Heart right ventricle (tissue), 16 donors: ENCODE results near the gene RALGPS1. TPM values are rescaled to one million over a fixed set of nuclear protein-coding genes. Genes with fewer than 3 reads are reported as not detected.
A peak's percentile ranks its signal among the peaks of the same experiment; 100 is the strongest.

Experiments used
- ATAC-seq, 8 donors: fragments of 200-7000 bp; cut with Tn5 transposase; one replicate each; pipeline ENCODE4 v1.9.1; 2020; ENCODE audit warnings: mild to moderate bottlenecking in 8 of 8, moderate library complexity in 8 of 8, moderate number of reproducible peaks in 1 of 8
- DNase-seq, 2 donors: peaks; one replicate each; pipeline ENCODE4 v3.0.0-alpha.2; 2020
- H3K27ac ChIP-seq, 10 donors: fragments of 200-600 bp; sonication (generic) in 2 of 10; one replicate each; pipeline versions ENCODE4 v1.5.0 to v1.8.0; 2020 to 2022; ENCODE audit warnings: mild to moderate bottlenecking in 3 of 10
- H3K27me3 ChIP-seq, 7 donors: fragments of 200-600 bp; one replicate each; pipeline ENCODE4 v1.8.0; 2021 to 2022; ENCODE audit warnings: mild to moderate bottlenecking in 2 of 7
- H3K36me3 ChIP-seq, 9 donors: fragments of 200-600 bp; sonication (generic) in 1 of 9; one replicate each; pipeline versions ENCODE4 v1.5.0 to v1.8.0; 2020 to 2022; ENCODE audit warnings: mild to moderate bottlenecking in 2 of 9
- H3K4me1 ChIP-seq, 9 donors: fragments of 200-600 bp; sonication (generic) in 1 of 9; one replicate each; pipeline versions ENCODE4 v1.5.0 to v1.8.0; 2020 to 2022; ENCODE audit warnings: mild to moderate bottlenecking in 4 of 9
- H3K4me3 ChIP-seq, 10 donors: fragments of 200-600 bp; sonication (generic) in 2 of 10; one replicate each; pipeline versions ENCODE4 v1.5.0 to v1.8.0; 2020 to 2022; ENCODE audit warnings: mild to moderate bottlenecking in 7 of 10, moderate library complexity in 2 of 10
- H3K9me3 ChIP-seq, 11 donors: fragments of 200-600 bp in 10 of 11; sonication (generic) in 2 of 11; one replicate each; pipeline versions ENCODE4 v1.5.0 to v1.8.0; 2013 to 2022; ENCODE audit warnings: mild to moderate bottlenecking in 2 of 11, control low read depth in 1 of 11, moderate library complexity in 1 of 11
- WGBS, 2 donors: extraction: QIAGEN DNeasy Blood & Tissue Kit; methylation state at CpG; one replicate each; pipeline ENCODE4 v1.1.7; 2013; ENCODE audit warnings: inconsistent platforms in 1 of 2; 5-methylcytosine and 5-hydroxymethylcytosine counted together
- intact Hi-C, 10 donors: fragments of 100-400 bp; cut with DNase I; formaldehyde crosslinking; loops; one replicate each; pipeline versions ENCODE4 v1.11.1 to v1.14.2; 2022
- polyA plus RNA-seq, 2 donors: library from polyadenylated mRNA; stranded (reverse); fragments of 200-250 nt; gene quantifications; one replicate each; pipeline ENCODE4 v1.2.3, GENCODE V29; 2013
- total RNA-seq, 10 donors: library from RNA; stranded (reverse); fragmentation: NEBNext Ultra II Directional in 3 of 10; extraction: Animal tissue kit (Norgen Biotek cat#: 25700) in 3 of 10; gene quantifications; one replicate each; pipeline versions ENCODE4 v1.2.1 to v1.2.4, GENCODE V29; 2021 to 2023
- TF ChIP-seq, protein P1 (sequence below), 9 donors: fragments of 200-600 bp; sonication (generic) in 2 of 9; IDR thresholded peaks; one replicate each; pipeline versions ENCODE4 v1.5.0 to v1.8.0; 2021 to 2022; ENCODE audit warnings: antibody characterized with exemption in 9 of 9, mild to moderate bottlenecking in 5 of 9, moderate library complexity in 1 of 9
- donor health status: Arrhythmogenic right ventricular cardiomyopathy.
- donor health status: ischemic (EF 13 %, LVEDD 7.1; RV severe dilation, severe dysfunction).
- donor health status: healthy with polysubstance abuse.
- donor health status: DM: no; HTN: yes; CAD: no.
- donor health status: DM: no; HTN: no; CAD: no.
- donor health status: ischemic (EF 25% LVEDD 6.9; RV normal size, moderate dysfunction).
- donor health status: ischemic (EF 25% LVEDD 5.7; RV mildly dilated, moderate dysfunction).
- donor health status: healthy.
- donor health status: DM: yes; HTN: yes; CAD: no.
- donor health status: Ischemic cardiomyopathy.
- donor health status: ischemic (EF 35%, LVEDD 5.7; RV mildly dilated, moderate dysfunction).
- donor health status: nonischemic (EF 11% LVEDD 7.7; RV severe dilation, severe dysfunction).
- donor health status: DM: yes; HTN: yes; CAD: no.
- donor health status: PGD.
- donor health status: ischemic (EF 29% LVEDD 5.4; RV normal size, mild dysfunction).
- donor health status: nonischemic (EF 23%, LVEDD 6.1; RV moderate dilation, normal function).

Gene RALGPS1
- total and polyA plus RNA-seq, 12 donors: 4.2 to 25.0 (median 16.8) TPM

DNA sequence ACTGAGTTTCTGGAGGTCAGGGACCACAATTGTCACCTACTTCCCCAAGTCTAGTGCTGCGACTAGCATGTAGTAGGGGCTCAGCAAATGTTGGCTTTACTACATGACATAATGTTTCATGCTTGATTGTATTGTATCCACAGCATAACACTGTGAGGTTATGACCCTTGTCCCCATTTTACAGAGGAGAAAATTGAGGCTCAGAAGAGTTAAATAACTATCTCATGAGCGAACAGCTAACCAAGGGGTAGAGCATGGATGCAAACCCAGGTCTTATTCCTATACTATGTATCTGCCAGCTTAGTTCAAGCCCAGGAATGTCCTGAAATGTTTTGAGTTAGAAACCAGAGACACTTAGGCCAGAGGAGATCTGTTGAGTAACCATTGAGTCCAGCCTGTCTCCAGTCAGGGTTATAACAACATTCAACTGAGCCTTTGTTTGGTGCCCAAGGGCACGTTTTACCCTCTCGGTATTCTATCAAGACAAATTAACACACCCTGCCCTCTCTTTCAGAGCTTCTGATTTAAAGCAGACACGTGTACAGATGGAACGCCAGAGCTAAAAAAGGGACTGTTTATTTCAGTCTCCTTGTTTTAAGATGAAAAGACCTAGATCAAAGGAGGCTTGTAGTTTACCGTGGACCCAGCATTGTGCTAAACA lies 191.4 kb downstream of the RALGPS1 start:
- peaks cover 0 to 78% (median 21%) of the 10 kb centered on the region in 9 donors for H3K36me3 ChIP-seq
- H3K27ac ChIP-seq: peak overlapping the region in 8 of 10 donors; percentile 18 to 64 (median 42)
- peaks cover 4 to 84% (median 59%) of the 10 kb centered on the region in 9 donors for H3K4me1 ChIP-seq
- no peak for DNase-seq
- TF ChIP-seq, protein P1, sequence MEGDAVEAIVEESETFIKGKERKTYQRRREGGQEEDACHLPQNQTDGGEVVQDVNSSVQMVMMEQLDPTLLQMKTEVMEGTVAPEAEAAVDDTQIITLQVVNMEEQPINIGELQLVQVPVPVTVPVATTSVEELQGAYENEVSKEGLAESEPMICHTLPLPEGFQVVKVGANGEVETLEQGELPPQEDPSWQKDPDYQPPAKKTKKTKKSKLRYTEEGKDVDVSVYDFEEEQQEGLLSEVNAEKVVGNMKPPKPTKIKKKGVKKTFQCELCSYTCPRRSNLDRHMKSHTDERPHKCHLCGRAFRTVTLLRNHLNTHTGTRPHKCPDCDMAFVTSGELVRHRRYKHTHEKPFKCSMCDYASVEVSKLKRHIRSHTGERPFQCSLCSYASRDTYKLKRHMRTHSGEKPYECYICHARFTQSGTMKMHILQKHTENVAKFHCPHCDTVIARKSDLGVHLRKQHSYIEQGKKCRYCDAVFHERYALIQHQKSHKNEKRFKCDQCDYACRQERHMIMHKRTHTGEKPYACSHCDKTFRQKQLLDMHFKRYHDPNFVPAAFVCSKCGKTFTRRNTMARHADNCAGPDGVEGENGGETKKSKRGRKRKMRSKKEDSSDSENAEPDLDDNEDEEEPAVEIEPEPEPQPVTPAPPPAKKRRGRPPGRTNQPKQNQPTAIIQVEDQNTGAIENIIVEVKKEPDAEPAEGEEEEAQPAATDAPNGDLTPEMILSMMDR (IDR thresholded peaks at IDR 0.05): no peak
- 66 to 73% methylated on average over 7 of the region's 7 CpGs for WGBS, 2 donors
- no peaks in the 10 kb centered on the region for H3K9me3 ChIP-seq
- no peak overlapping the region for H3K4me3 ChIP-seq
- intact Hi-C loops: no loop called here
- no peak for ATAC-seq
- no peaks in the 10 kb centered on the region for H3K27me3 ChIP-seq

DNA sequence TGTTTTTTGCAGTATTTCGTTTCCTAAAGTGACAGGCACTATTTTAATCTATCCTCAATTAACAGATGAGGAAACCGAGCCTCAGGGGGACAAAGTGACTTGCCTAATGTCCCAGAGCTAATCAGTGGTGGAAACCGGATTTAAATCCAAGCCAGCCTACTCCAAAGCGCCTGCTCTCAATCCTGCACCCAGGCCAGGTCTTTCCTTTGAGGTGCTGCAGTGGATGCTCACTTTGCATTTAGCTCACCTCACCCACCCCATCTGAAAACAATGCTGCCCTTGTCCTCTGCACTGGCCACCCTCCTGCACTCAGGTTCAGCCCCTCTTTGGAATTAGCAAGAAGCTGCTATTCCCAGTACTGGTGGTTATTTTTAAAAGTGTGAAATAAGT lies 191.9 kb downstream of the RALGPS1 start:
- DNase-seq (no peak), ATAC-seq (no peak)
- Histone ChIP-seq H3K4me1 (peaks cover 5 to 89% (median 64%) of the 10 kb centered on the region in 9 donors), H3K27ac (peak overlapping the region in 8 of 10 donors; percentile 18 to 64 (median 42)), H3K4me3 (no peak overlapping the region), H3K9me3 (no peaks in the 10 kb centered on the region), H3K36me3 (peaks cover 0 to 73% (median 21%) of the 10 kb centered on the region in 9 donors), H3K27me3 (no peaks in the 10 kb centered on the region)
- intact Hi-C loops: no loop called here
- WGBS, 2 donors: 75 to 76% methylated on average over 4 of the region's 4 CpGs
- TF ChIP-seq, protein P1 (IDR thresholded peaks at IDR 0.05): no peak

DNA sequence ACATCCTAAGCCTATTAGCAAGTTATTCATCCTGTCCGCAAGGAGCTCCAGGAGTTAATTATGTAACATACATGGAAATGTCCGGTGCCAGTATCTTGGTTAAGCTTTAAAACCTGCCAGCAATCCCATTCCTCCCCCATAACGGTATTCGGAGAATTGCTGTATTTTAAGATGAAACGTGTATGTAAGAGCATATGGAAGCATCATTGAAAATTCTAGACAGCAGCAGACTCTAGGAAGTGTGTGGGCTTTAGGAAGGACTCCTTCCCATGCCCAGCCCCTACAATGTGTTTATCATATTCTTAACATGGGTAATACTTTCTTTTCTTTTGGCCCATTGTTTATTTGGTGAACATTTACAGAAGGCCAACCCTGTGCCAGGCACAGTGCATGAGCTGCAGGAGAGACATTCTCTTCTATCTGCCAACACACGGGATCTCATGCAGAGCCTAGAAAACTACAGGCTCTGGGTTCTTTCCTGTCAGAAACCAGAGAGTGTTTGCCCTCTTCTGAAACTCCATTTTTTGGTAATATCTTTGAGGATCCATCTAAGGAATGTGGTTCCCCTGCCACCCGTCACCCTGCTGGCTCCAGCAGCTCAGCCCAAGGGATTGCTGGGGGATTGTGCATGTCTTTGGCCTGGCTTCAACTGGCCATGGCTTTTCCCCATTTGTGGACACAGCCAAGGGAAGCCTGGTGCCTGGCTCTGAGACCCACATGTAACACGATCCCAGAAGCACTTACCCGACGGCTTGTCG lies 192.8 kb downstream of the RALGPS1 start:
- H3K9me3 ChIP-seq: no peaks in the 10 kb centered on the region
- peaks cover 0 to 67% (median 21%) of the 10 kb centered on the region in 9 donors for H3K36me3 ChIP-seq
- TF ChIP-seq, protein P1 (IDR thresholded peaks at IDR 0.05): no peak
- H3K4me3 ChIP-seq: no peak overlapping the region
- WGBS, 2 donors: 54 to 67% methylated on average over 11 of the region's 11 CpGs
- no peak for ATAC-seq
- peak overlapping the region in 4 of 10 donors; percentile 7 to 71 (median 32) for H3K27ac ChIP-seq
- H3K27me3 ChIP-seq: no peaks in the 10 kb centered on the region
- DNase-seq: no peak
- peaks cover 14 to 97% (median 72%) of the 10 kb centered on the region in 9 donors for H3K4me1 ChIP-seq
- intact Hi-C loops: no loop called here

DNA sequence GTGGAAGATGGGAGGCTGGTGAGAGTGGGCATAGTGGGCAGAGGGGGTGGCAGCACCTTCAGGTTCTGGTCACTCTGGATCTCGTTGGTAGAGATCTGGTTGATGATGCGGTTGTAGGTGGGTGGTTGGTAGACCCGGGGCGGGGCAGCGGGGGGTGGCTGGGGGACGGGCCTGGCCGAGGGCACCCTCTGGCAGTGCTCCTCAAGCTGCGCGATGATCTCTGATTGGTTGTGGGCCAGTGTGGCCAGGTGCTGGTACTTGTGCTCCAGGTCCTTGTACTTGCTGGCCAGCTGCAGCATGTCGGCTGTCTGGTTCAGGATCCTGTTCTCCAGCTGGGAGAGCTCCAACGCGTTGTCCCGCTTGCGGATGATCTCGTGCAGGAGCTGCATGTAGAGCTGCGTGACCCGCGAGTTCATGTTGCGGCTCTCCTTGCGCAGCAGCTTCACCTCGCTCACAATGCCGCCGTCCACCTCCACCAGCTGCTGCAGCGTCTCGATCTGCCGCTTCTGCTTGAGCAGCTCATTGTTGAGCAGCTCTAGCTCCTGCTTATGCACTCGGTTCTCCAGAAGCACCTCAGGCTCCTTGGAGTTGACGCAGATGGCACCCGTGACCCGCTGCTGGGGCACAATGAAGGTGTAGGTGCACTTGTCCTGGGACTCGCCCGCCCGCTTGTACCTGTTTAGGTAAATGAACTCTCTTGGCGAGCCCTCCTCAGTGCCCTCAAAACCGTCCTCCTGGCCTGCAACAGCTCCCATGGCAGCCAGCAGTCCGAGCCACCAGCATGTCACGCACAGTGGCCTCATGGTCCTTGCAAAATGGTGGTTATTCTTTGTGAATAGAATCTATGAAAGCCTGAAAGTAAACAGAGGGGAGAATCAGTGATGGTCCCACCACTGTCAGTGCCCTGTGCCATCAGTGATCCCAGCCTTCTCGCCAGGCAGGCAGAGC lies 193.6 kb downstream of the RALGPS1 start:
- ATAC-seq (no peak), DNase-seq (no peak)
- Histone ChIP-seq H3K27me3 (no peaks in the 10 kb centered on the region), H3K4me3 (no peak overlapping the region), H3K36me3 (peaks cover 0 to 60% (median 21%) of the 10 kb centered on the region in 9 donors), H3K4me1 (peaks cover 17 to 99% (median 72%) of the 10 kb centered on the region in 9 donors), H3K27ac (peak overlapping the region in 5 of 10 donors; percentile 18 to 71 (median 62)), H3K9me3 (no peaks in the 10 kb centered on the region)
- intact Hi-C loops: no loop called here
- TF ChIP-seq, protein P1 (IDR thresholded peaks at IDR 0.05): no peak
- WGBS, 2 donors: 88 to 91% methylated on average over 38 of the region's 38 CpGs
